ENCODE data around the gene CERT1.

GRCh38 chr5:75511435-75512382, at the start of gene CERT1, which contains the start of gene POLK:
- no peak for TF ChIP-seq NFYB (IDR thresholded peaks at IDR 0.05; ENCODE audit: extremely low read depth, insufficient read length)
- TF ChIP-seq ZFP1 (CRISPR knock-in tag; IDR thresholded peaks at IDR 0.05) = 0 out of 2 replicates have a peak, but pooled peaks have one; percentile 9
- peak; percentile 89 to 91 for TF ChIP-seq NRF1 (conservative IDR thresholded peaks at IDR 0.05 in 1 of 2, IDR thresholded peaks at IDR 0.05 in 1 of 2)
